Hepatocyte (in vitro differentiated cells): ENCODE measurements around the gene FAM72D.
"Not testable (repeated sequence)": the region's sequence is repeated elsewhere in the genome, so short reads cannot be mapped to it uniquely, and the experiment has no call there.

Experiments
- CTCF ChIP-seq: fragments of 200-600 bp; sonication (generic); IDR thresholded peaks from 2 replicates; pipeline ENCODE4 v1.5.1; 2016; ENCODE audit warnings: antibody characterized with exemption, mild to moderate bottlenecking; ENCODE audit not compliant: poor library complexity
- EZH2 ChIP-seq: fragments of 200-600 bp; sonication (generic); IDR thresholded peaks from 2 replicates; pipeline ENCODE4 v1.6.1; 2016; ENCODE audit warnings: antibody characterized with exemption, mild to moderate bottlenecking, borderline replicate concordance
- EZH2phosphoT487 ChIP-seq: fragments of 200-600 bp; sonication (generic); IDR thresholded peaks from one replicate; pipeline ENCODE4 v1.6.1; 2018; ENCODE audit warnings: antibody characterized with exemption, mild to moderate bottlenecking, low read depth, moderate library complexity; ENCODE audit not compliant: unreplicated experiment, severe bottlenecking

DNA sequence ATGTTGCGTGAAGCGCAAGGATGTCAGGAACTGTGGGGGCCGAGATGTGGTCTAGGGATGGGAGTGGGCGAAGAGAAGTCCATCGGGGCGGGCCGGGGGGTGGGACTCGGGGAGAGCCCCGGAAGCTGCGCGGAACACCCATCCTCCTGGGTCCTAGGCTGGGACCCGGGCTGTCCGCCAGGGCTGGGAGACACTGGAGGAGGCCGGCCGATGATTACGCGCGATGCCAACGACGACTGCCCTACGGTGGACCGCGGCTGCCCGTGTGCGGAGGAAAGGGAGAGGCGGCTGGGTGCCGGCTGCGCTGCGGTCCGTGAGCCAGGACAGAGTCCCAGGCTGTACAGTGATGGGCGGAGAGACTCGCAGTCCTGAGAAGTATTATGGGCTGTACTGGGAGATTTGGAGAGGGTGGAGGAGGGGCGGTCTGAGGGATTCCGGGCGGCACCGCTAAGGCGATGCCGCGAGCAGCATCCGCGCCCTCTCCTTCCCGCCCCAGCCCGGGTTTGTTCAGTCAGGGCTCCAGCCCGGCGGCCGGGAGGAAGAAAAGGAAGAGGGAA, 1.0 kb upstream of the FAM72D start:
- not testable (repeated sequence) for TF ChIP-seq CTCF, EZH2, EZH2phosphoT487
